Measurements from ENCODE around the gene LRRFIP1. TPM values are rescaled to one million over a fixed set of nuclear protein-coding genes. Genes with fewer than 3 reads are reported as not detected.

The LRRFIP1 gene
- total and polyA plus RNA-seq, 12 donors = 91.5 to 132 (median 110) TPM

DNA sequence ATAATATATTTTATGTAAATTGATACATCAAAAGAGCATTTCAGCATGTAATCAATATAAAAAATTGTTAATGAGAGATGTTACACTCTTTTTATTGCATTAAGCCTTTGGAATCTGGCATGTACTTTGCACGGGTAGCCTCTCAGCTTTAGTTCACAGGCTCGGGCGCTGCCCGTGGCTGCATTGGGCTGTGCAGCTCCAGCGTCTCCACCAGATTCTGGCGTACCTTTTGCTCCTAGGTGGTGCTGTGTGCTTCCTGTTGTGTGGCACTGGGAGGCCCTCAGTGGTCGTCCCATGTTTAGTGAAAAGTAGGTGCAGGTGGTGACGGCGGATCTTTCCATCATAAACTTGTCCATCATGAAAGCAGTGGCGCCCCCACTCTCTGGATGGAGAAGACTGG lies 24.4 kb downstream of the LRRFIP1 start:
- peak overlapping the region in 6 of 10 donors; percentile 57 to 85 (median 72) for H3K27ac ChIP-seq
- peaks cover 0 to 18% (median 0%) of the 10 kb centered on the region in 11 donors for H3K9me3 ChIP-seq
- TF ChIP-seq, protein P1, sequence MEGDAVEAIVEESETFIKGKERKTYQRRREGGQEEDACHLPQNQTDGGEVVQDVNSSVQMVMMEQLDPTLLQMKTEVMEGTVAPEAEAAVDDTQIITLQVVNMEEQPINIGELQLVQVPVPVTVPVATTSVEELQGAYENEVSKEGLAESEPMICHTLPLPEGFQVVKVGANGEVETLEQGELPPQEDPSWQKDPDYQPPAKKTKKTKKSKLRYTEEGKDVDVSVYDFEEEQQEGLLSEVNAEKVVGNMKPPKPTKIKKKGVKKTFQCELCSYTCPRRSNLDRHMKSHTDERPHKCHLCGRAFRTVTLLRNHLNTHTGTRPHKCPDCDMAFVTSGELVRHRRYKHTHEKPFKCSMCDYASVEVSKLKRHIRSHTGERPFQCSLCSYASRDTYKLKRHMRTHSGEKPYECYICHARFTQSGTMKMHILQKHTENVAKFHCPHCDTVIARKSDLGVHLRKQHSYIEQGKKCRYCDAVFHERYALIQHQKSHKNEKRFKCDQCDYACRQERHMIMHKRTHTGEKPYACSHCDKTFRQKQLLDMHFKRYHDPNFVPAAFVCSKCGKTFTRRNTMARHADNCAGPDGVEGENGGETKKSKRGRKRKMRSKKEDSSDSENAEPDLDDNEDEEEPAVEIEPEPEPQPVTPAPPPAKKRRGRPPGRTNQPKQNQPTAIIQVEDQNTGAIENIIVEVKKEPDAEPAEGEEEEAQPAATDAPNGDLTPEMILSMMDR (IDR thresholded peaks at IDR 0.05) = peak in 1 of 9 donors; percentile 10
- ATAC-seq (peak in 1 of 8 donors; percentile 34), DNase-seq (no peak)
- H3K27me3 ChIP-seq = no peaks in the 10 kb centered on the region
- intact Hi-C loops (cut with DNase I) = no loop called here
- H3K4me3 ChIP-seq = no peak overlapping the region
- peaks cover under 1 to 65% (median 23%) of the 10 kb centered on the region in 9 donors for H3K4me1 ChIP-seq
- 87 to 91% methylated on average over 10 of the region's 10 CpGs for WGBS, 2 donors
- peaks cover 0 to 4% (median 0%) of the 10 kb centered on the region in 9 donors for H3K36me3 ChIP-seq

DNA sequence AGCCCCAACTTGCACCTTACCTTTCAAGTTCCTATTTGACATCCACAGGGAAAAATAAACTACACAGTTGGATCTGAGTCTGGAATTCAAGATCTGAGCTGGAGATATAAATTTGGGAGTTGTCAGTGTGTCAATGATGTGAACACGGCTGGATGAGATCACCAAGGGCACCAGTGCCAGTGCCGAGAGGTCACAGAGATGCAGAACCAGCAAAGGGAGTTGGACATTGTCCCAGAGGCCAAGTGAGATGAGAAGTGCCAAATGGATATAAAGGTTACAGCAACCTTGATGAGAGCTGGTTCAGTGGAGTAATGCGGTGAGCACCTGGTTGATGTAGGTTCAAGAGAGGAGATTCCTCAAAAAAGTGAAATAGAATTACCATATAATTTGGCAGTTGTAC lies 24.8 kb downstream of the LRRFIP1 start:
- TF ChIP-seq, protein P1 (IDR thresholded peaks at IDR 0.05) = no peak

DNA sequence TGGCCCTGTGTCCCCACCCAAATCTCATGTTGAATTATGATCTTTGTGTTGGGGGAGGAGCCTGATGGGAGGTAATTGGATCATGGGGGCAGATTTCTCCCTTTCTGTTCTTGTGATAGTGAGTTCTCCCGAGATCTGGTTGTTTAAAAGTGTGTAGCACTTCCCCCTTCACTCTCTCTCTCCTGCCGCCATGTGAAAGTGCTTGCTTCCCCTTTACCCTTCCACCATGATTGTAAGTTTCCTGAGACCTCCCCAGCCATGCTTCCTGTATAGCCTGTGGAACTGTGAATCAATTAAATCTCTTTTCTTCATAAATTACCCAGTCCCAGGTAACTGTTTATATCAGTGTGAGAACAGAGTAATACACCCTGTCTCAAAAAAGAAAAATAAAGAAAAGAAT lies 25.5 kb downstream of the LRRFIP1 start:
- WGBS, 2 donors = 82 to 100% methylated on average over 2 of the region's 2 CpGs

More for the DNA sequence above, 24.8 kb downstream of the LRRFIP1 start:
- WGBS, 2 donors = 48 to 60% methylated on average over 3 of the region's 3 CpGs
- Histone ChIP-seq H3K27me3 (no peaks in the 10 kb centered on the region), H3K27ac (peak overlapping the region in 9 of 10 donors; percentile 35 to 85 (median 68)), H3K4me3 (no peak overlapping the region), H3K4me1 (peaks cover 0 to 61% (median 21%) of the 10 kb centered on the region in 9 donors), H3K9me3 (peaks cover 0 to 18% (median 0%) of the 10 kb centered on the region in 11 donors), H3K36me3 (peaks cover 0 to 8% (median 0%) of the 10 kb centered on the region in 9 donors)
- intact Hi-C loops (cut with DNase I) = no loop called here
- DNase-seq (peak; percentile 54 to 80), ATAC-seq (peak; percentile 62 to 85 (median 78))

DNA sequence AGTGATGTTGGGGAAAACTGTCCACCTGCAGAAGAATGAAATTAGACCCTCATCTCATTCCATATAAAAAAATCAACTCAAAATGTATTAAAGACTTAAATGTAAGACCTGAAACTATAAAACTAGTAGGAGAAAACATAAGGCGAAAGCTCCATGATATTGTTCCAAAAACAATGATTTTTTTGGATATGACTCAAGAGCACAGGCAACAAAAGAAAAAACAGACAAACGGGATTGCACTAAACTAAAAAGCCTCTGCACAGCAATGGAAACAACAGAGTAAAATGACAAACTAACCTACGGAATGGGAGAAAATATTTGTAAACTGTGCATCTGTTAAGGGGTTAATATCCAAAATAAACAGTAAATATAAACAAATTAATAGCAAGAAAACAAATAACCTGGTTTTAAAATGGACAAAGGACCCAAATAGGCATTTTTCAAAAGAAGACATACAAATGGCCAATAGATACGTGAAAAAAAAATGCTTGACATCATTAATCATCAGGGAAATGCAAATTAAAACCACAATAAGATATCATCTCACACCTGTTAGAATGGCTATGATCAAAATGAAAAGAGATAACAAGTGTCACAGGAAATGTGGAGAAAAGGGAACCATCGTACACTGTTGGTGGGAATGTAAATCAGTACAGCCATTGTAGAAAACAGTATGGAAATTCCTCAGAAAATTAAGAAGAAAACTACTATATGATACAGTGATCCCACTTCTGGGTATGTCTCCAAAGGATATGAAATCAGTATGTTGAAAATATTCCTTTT lies 26.6 kb downstream of the LRRFIP1 start:
- TF ChIP-seq, protein P1 (IDR thresholded peaks at IDR 0.05) = no peak
- intact Hi-C loops (cut with DNase I) = no loop called here
- Histone ChIP-seq H3K4me1 (peaks cover 0 to 43% (median 14%) of the 10 kb centered on the region in 9 donors), H3K4me3 (no peak overlapping the region), H3K27ac (no peak overlapping the region), H3K36me3 (peaks cover 0 to 14% (median 0%) of the 10 kb centered on the region in 9 donors), H3K27me3 (no peaks in the 10 kb centered on the region), H3K9me3 (peaks cover 0 to 18% (median 0%) of the 10 kb centered on the region in 11 donors)
- DNase-seq (no peak), ATAC-seq (no peak)
- WGBS, 2 donors = 74 to 78% methylated on average over 5 of the region's 5 CpGs

More for the DNA sequence above, 25.5 kb downstream of the LRRFIP1 start:
- peak overlapping the region in 9 of 10 donors; percentile 35 to 85 (median 68) for H3K27ac ChIP-seq
- peaks cover 0 to 54% (median 14%) of the 10 kb centered on the region in 9 donors for H3K4me1 ChIP-seq
- no peak overlapping the region for H3K4me3 ChIP-seq
- ATAC-seq (no peak), DNase-seq (no peak)
- peaks cover 0 to 18% (median 0%) of the 10 kb centered on the region in 11 donors for H3K9me3 ChIP-seq
- peaks cover 0 to 14% (median 0%) of the 10 kb centered on the region in 9 donors for H3K36me3 ChIP-seq
- intact Hi-C loops (cut with DNase I) = no loop called here
- TF ChIP-seq, protein P1 (IDR thresholded peaks at IDR 0.05) = no peak
- no peaks in the 10 kb centered on the region for H3K27me3 ChIP-seq
